Stimulated activated naive CD8-positive, alpha-beta T cell treated with anti-CD3 and anti-CD28 coated beads, Interleukin-15, Interleukin-2, amounts not matched to agents 100 ng/mL and 50 ng/mL, for 24 hours (primary cell): Measurements from ENCODE around the gene MEPE.

Experiments
- H3K27ac Mint-ChIP-seq: one replicate; pipeline ENCODE4 v1.8.0; 2021; ENCODE audit warnings: mild to moderate bottlenecking, mixed read lengths
- H3K27me3 Mint-ChIP-seq: one replicate; pipeline ENCODE4 v1.8.0; 2021; ENCODE audit warnings: mixed read lengths
- H3K36me3 Mint-ChIP-seq: one replicate; pipeline ENCODE4 v1.8.0; 2021; ENCODE audit warnings: low read depth, mixed read lengths
- H3K4me1 Mint-ChIP-seq: one replicate; pipeline ENCODE4 v1.8.0; 2021; ENCODE audit warnings: low read depth, mixed read lengths
- H3K4me3 Mint-ChIP-seq: one replicate; pipeline ENCODE4 v1.8.0; 2021; ENCODE audit warnings: mild to moderate bottlenecking, mixed read lengths
- H3K9me3 Mint-ChIP-seq: one replicate; pipeline ENCODE4 v1.8.0; 2021; ENCODE audit warnings: mixed read lengths

The MEPE gene

GRCh38 chr4:87832669-87833068 lies at the start of gene MEPE:
Gene MEPE (plus strand): TSS chr4:87832969. CDS start chr4:87834715, 1,746 bp downstream.
- no peaks in the 10 kb centered on the region for H3K4me1 Mint-ChIP-seq
- H3K27me3 Mint-ChIP-seq = peaks cover 21% of the 10 kb centered on the region
- H3K36me3 Mint-ChIP-seq = no peaks in the 10 kb centered on the region
- H3K27ac Mint-ChIP-seq = no peak within 1 kb of the TSS
- H3K4me3 Mint-ChIP-seq = no peak within 1 kb of the TSS
- no peaks in the 10 kb centered on the region for H3K9me3 Mint-ChIP-seq

- Mint-ChIP-seq H3K27ac (no peak overlapping the region), H3K4me1 (no peaks in the 10 kb centered on the region), H3K27me3 (no peaks in the 10 kb centered on the region), H3K36me3 (no peaks in the 10 kb centered on the region), H3K4me3 (no peak overlapping the region), H3K9me3 (no peaks in the 10 kb centered on the region)
Measured at GRCh38 chr4:87783781-87784180, 49.0 kb upstream of the MEPE start.

GRCh38 chr4:87785731-87786509 lies 46.8 kb upstream of the MEPE start:
- Mint-ChIP-seq H3K9me3 (no peaks in the 10 kb centered on the region), H3K27ac (no peak overlapping the region), H3K4me1 (no peaks in the 10 kb centered on the region), H3K27me3 (no peaks in the 10 kb centered on the region), H3K36me3 (no peaks in the 10 kb centered on the region), H3K4me3 (no peak overlapping the region)

GRCh38 chr4:87799301-87800113 lies 33.3 kb upstream of the MEPE start, which contains the start of gene IBSP:
Gene IBSP (plus strand): TSS chr4:87799554. CDS start chr4:87802362, 2,808 bp downstream.
- Mint-ChIP-seq H3K4me3 (no peak within 1 kb of the TSS), H3K27ac (no peak within 1 kb of the TSS), H3K4me1 (no peaks in the 10 kb centered on the region), H3K36me3 (no peaks in the 10 kb centered on the region), H3K27me3 (no peaks in the 10 kb centered on the region), H3K9me3 (no peaks in the 10 kb centered on the region)

- no peaks in the 10 kb centered on the region for H3K9me3 Mint-ChIP-seq
- H3K36me3 Mint-ChIP-seq = no peaks in the 10 kb centered on the region
- no peaks in the 10 kb centered on the region for H3K4me1 Mint-ChIP-seq
- no peak overlapping the region for H3K27ac Mint-ChIP-seq
- H3K27me3 Mint-ChIP-seq = no peaks in the 10 kb centered on the region
- no peak overlapping the region for H3K4me3 Mint-ChIP-seq
Measured at GRCh38 chr4:87802858-87803257, 29.9 kb upstream of the MEPE start.

GRCh38 chr4:87803421-87803820 lies 29.3 kb upstream of the MEPE start:
- H3K4me1 Mint-ChIP-seq = no peaks in the 10 kb centered on the region

GRCh38 chr4:87804871-87805270 lies 27.9 kb upstream of the MEPE start:
- Mint-ChIP-seq H3K4me1 (no peaks in the 10 kb centered on the region), H3K27me3 (no peaks in the 10 kb centered on the region), H3K4me3 (no peak overlapping the region), H3K9me3 (no peaks in the 10 kb centered on the region), H3K36me3 (no peaks in the 10 kb centered on the region), H3K27ac (no peak overlapping the region)

More at GRCh38 chr4:87803421-87803820, 29.3 kb upstream of the MEPE start:
- Mint-ChIP-seq H3K36me3 (no peaks in the 10 kb centered on the region), H3K9me3 (no peaks in the 10 kb centered on the region), H3K4me3 (no peak overlapping the region), H3K27ac (no peak overlapping the region), H3K27me3 (no peaks in the 10 kb centered on the region)

- no peaks in the 10 kb centered on the region for H3K27me3 Mint-ChIP-seq
- H3K9me3 Mint-ChIP-seq = no peaks in the 10 kb centered on the region
- no peaks in the 10 kb centered on the region for H3K4me1 Mint-ChIP-seq
- no peak overlapping the region for H3K27ac Mint-ChIP-seq
- no peak overlapping the region for H3K4me3 Mint-ChIP-seq
- no peaks in the 10 kb centered on the region for H3K36me3 Mint-ChIP-seq
Measured at GRCh38 chr4:87805971-87806370, 26.8 kb upstream of the MEPE start.

- no peak overlapping the region for H3K27ac Mint-ChIP-seq
- no peak overlapping the region for H3K4me3 Mint-ChIP-seq
- no peaks in the 10 kb centered on the region for H3K36me3 Mint-ChIP-seq
- H3K27me3 Mint-ChIP-seq = no peaks in the 10 kb centered on the region
- H3K9me3 Mint-ChIP-seq = no peaks in the 10 kb centered on the region
- no peaks in the 10 kb centered on the region for H3K4me1 Mint-ChIP-seq
Measured at GRCh38 chr4:87806520-87806919, 26.2 kb upstream of the MEPE start.

GRCh38 chr4:87807402-87807801 lies 25.4 kb upstream of the MEPE start:
- Mint-ChIP-seq H3K36me3 (no peaks in the 10 kb centered on the region), H3K27ac (no peak overlapping the region), H3K27me3 (no peaks in the 10 kb centered on the region), H3K4me3 (no peak overlapping the region), H3K9me3 (no peaks in the 10 kb centered on the region), H3K4me1 (no peaks in the 10 kb centered on the region)

GRCh38 chr4:87811977-87812376 lies 20.8 kb upstream of the MEPE start:
- Mint-ChIP-seq H3K4me3 (no peak overlapping the region), H3K36me3 (no peaks in the 10 kb centered on the region), H3K9me3 (peaks cover 3% of the 10 kb centered on the region), H3K27me3 (peaks cover 6% of the 10 kb centered on the region), H3K4me1 (no peaks in the 10 kb centered on the region), H3K27ac (no peak overlapping the region)

GRCh38 chr4:87819281-87819919 lies 13.4 kb upstream of the MEPE start:
- no peak overlapping the region for H3K4me3 Mint-ChIP-seq
- peaks cover 28% of the 10 kb centered on the region for H3K27me3 Mint-ChIP-seq
- no peaks in the 10 kb centered on the region for H3K4me1 Mint-ChIP-seq
- H3K27ac Mint-ChIP-seq = no peak overlapping the region
- no peaks in the 10 kb centered on the region for H3K36me3 Mint-ChIP-seq
- no peaks in the 10 kb centered on the region for H3K9me3 Mint-ChIP-seq

GRCh38 chr4:87823200-87823599 lies 9.6 kb upstream of the MEPE start:
- no peaks in the 10 kb centered on the region for H3K36me3 Mint-ChIP-seq
- H3K4me3 Mint-ChIP-seq = no peak overlapping the region
- H3K27ac Mint-ChIP-seq = no peak overlapping the region
- H3K27me3 Mint-ChIP-seq = peaks cover 14% of the 10 kb centered on the region
- H3K4me1 Mint-ChIP-seq = no peaks in the 10 kb centered on the region
- no peaks in the 10 kb centered on the region for H3K9me3 Mint-ChIP-seq

- H3K9me3 Mint-ChIP-seq = no peaks in the 10 kb centered on the region
- H3K36me3 Mint-ChIP-seq = no peaks in the 10 kb centered on the region
- no peak overlapping the region for H3K4me3 Mint-ChIP-seq
- H3K4me1 Mint-ChIP-seq = no peaks in the 10 kb centered on the region
- peaks cover 19% of the 10 kb centered on the region for H3K27me3 Mint-ChIP-seq
- H3K27ac Mint-ChIP-seq = no peak overlapping the region
Measured at GRCh38 chr4:87823724-87824123, 9.0 kb upstream of the MEPE start.

GRCh38 chr4:87824352-87824751 lies 8.4 kb upstream of the MEPE start:
- Mint-ChIP-seq H3K4me3 (no peak overlapping the region), H3K4me1 (no peaks in the 10 kb centered on the region), H3K27ac (no peak overlapping the region), H3K27me3 (peaks cover 19% of the 10 kb centered on the region), H3K9me3 (no peaks in the 10 kb centered on the region), H3K36me3 (no peaks in the 10 kb centered on the region)
